ENCODE measurements around the gene TEX52.

TEX52 gene

GRCh38 chr12:2857021-2857431 is at the start of gene TEX52:
Gene TEX52 (minus strand): TSS chr12:2857039. CDS start chr12:2857026, 13 bp downstream.
- DNase-seq (ENCODE audit: low spot score) = no peak

- DNase-seq (ENCODE audit: low spot score) = no peak
Measured at GRCh38 chr12:2904260-2904659, 47.4 kb upstream of the TEX52 start.

- peak; percentile 17 for DNase-seq (ENCODE audit: low spot score)
Measured at GRCh38 chr12:2902272-2902880, 45.5 kb upstream of the TEX52 start.

GRCh38 chr12:2900642-2901041 is 43.8 kb upstream of the TEX52 start:
- no peak for DNase-seq (ENCODE audit: low spot score)

DNA sequence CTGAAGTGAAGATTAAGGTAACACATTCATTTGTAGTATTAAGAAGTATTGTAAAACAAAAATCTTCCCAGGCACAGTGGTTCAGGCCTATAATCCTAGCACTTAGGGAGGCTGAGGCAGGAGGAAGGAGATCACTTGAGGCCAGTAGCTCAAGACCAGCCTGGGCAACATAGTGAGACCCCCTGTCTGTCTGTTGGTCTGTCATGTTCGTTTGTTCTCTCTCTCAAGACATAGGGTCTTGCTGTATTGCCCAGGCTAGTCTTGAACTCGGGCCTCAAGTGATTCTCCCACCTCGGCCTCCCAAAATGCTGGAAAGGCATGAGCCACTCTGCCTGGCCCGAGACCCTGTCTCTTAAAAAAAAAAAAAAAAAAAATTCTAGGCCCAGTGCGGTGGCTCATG is 40.6 kb upstream of the TEX52 start:
- DNase-seq (ENCODE audit: low spot score) = no peak

- no peak for DNase-seq (ENCODE audit: low spot score)
Measured at GRCh38 chr12:2895511-2895910, 38.7 kb upstream of the TEX52 start.

- DNase-seq (ENCODE audit: low spot score) = peak; percentile 13
Measured at GRCh38 chr12:2895051-2895451, 38.2 kb upstream of the TEX52 start.

- peak; percentile 45 for DNase-seq (ENCODE audit: low spot score)
Measured at GRCh38 chr12:2893007-2893406, 36.2 kb upstream of the TEX52 start.

GRCh38 chr12:2892246-2892645 is 35.4 kb upstream of the TEX52 start:
- no peak for DNase-seq (ENCODE audit: low spot score)

- peak; percentile 54 for DNase-seq (ENCODE audit: low spot score)
Measured at GRCh38 chr12:2891240-2892053, 34.6 kb upstream of the TEX52 start.

DNA sequence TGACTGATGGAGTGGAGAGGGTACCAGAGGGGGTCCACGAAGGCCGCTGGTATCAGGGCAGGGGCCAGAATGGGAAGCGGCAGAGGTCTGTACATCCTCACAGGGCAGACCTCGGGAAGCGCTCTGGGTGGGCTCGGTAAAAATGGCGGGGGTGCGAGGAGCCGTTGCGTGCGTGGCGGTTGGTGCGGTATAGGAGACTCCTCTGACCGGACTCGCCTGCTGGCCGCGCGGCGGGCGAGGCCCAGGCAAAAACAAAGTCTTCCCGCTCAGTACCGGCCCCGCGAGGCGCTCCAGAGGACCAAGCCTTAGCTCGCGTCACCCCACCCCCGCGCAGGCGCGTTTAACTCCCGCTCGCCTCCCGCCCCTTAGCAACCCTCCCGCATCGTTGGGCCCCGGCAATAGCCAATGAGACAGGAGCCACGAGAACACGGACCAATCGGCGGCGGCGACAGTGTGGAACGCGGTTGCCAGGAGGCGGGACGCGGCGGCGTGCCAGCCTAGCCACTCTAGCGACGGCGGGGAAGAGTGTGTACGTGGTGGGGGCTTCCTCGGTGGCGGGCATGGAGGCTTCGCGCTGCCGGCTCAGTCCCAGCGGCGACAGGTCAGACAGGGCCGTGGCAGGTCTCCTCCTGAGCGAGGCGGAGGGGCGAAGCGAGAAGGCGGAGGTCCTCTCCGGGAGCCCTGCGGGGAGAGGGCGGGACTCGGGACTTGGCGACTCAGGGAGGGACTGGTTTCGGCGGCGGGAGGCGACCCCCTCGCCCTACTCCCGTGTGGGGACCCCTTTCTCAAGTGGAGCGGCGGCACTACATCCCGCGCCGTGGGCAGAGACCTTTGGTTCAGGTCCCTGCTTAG is 33.8 kb upstream of the TEX52 start, which contains the start of gene TULP3:
Gene TULP3, plus strand, starts transcription at position 504 of the 852 bp plus-strand sequence. Its CDS starts 57 bp downstream, at position 561.
- DNase-seq (ENCODE audit: low spot score) = peak; percentile 99

GRCh38 chr12:2890001-2890387 is 33.2 kb upstream of the TEX52 start:
- DNase-seq (ENCODE audit: low spot score) = no peak

- DNase-seq (ENCODE audit: low spot score) = no peak
Measured at GRCh38 chr12:2886768-2887450, 30.1 kb upstream of the TEX52 start.

GRCh38 chr12:2884810-2885209 is 28.0 kb upstream of the TEX52 start:
- DNase-seq (ENCODE audit: low spot score) = no peak

DNA sequence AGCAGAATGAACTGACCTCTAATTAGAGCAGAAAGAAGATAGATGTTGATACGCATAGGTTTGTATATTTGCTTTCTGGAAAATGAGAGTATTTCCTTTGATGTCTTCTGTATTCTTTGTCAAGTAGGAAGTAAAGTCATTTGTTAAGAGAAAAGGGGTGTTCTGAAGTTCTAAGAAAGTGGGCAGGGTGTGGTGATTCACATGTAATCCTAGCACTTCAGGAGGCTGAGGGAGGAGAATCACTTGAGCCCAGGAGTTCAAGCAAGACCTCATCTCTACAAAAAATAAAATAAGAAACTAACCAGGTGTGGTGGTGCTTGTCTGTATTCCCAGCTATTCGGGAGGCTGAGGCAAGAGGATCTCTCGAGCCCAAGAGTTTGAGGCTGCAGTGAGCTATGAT is 23.0 kb upstream of the TEX52 start:
- no peak for DNase-seq (ENCODE audit: low spot score)

- DNase-seq (ENCODE audit: low spot score) = no peak
Measured at GRCh38 chr12:2877953-2878732, 21.3 kb upstream of the TEX52 start.

GRCh38 chr12:2877047-2877952 is 20.5 kb upstream of the TEX52 start, which contains the start of the genes FOXM1 and RHNO1:
Gene FOXM1 (minus strand): TSS chr12:2877174. CDS start chr12:2874478, 2,696 bp downstream.
Gene RHNO1 (plus strand): TSS chr12:2877223. CDS start chr12:2885367, 8,144 bp downstream.
- DNase-seq (ENCODE audit: low spot score) = peak; percentile 98

- peak; percentile 48 for DNase-seq (ENCODE audit: low spot score)
Measured at GRCh38 chr12:2876431-2877046, 19.7 kb upstream of the TEX52 start.

DNA sequence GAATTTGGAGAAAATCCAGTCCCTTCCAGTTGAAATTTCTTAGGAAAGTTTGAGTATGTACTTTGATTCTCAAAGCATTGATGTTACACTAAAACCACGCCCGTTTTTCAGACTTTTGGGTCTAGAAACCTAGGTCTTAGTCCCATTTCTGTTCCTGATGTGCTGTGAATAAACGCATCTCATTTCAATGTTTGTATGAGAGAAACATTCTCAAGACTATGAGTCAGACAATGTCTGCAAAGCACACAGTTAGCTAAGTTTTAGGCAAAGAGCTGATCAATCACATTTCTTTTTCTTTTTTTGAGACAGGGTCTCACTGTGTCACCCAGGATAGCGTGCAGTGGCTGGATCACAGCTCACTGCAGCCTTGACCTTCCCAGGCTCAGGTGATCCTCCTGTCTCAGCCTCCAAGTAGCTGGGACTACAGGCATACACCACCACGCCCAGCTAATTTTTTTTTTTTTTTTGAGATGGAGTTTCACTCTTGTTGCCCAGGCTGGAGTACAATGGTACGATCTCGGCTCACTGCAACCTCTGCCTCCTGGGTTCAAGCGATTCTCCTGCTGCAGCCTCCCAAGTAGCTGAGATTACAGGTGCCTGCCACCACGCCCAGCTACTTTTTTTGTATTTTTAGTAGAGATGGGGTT is 12.3 kb upstream of the TEX52 start:
- DNase-seq (ENCODE audit: low spot score) = peak; percentile 63
